Neural progenitor cell (in vitro differentiated cells): Measurements from ENCODE around the gene HS6ST3. TPM values are rescaled to one million over a fixed set of nuclear protein-coding genes. Genes with fewer than 3 reads are reported as not detected.

Source experiments
- DNase-seq: peaks from one replicate; pipeline ENCODE4 v3.0.0-alpha.2; 2016; ENCODE audit warnings: low spot score
- H2AFZ ChIP-seq: fragments of 200-600 bp; sonication (generic); replicated peaks from 2 replicates; pipeline ENCODE4 v1.6.1; 2016; ENCODE audit warnings: antibody characterized with exemption
- H3F3A ChIP-seq: fragments of 200-600 bp; sonication (generic); 2 replicates; pipeline ENCODE4 v1.6.1; 2016; ENCODE audit warnings: antibody characterized with exemption, low read depth
- H3K27ac ChIP-seq: fragments of 200-600 bp; sonication (generic); 2 replicates; pipeline ENCODE4 v1.5.1; 2016; ENCODE audit warnings: mild to moderate bottlenecking
- H3K27me3 ChIP-seq: fragments of 200-600 bp; sonication (generic); 2 replicates; pipeline ENCODE4 v1.6.1; 2016; ENCODE audit warnings: mild to moderate bottlenecking, moderate library complexity
- H3K36me3 ChIP-seq: fragments of 200-600 bp; sonication (generic); 2 replicates; pipeline ENCODE4 v1.5.1; 2016
- H3K4me1 ChIP-seq: fragments of 200-600 bp; sonication (generic); 2 replicates; pipeline ENCODE4 v1.6.1; 2016; ENCODE audit warnings: mixed run types
- H3K4me2 ChIP-seq: fragments of 200-600 bp; sonication (generic); 2 replicates; pipeline ENCODE4 v1.6.1; 2016
- H3K4me3 ChIP-seq: fragments of 200-600 bp; sonication (generic); 2 replicates; pipeline ENCODE4 v1.5.1; 2016
- H3K79me2 ChIP-seq: fragments of 200-600 bp; sonication (generic); 2 replicates; pipeline ENCODE4 v1.6.1; 2016; ENCODE audit warnings: low read depth
- H3K9ac ChIP-seq: fragments of 200-600 bp; sonication (generic); 2 replicates; pipeline ENCODE4 v1.6.1; 2016
- H3K9me3 ChIP-seq: fragments of 200-600 bp; sonication (generic); 2 replicates; pipeline ENCODE4 v1.5.1; 2016; ENCODE audit warnings: low read depth
- H4K20me1 ChIP-seq: fragments of 200-600 bp; sonication (generic); 2 replicates; pipeline ENCODE4 v1.6.1; 2016; ENCODE audit warnings: low read depth
- H3K27ac Mint-ChIP-seq: 3 replicates; pipeline ENCODE4 v1.8.0; 2021; ENCODE audit warnings: mixed read lengths
- H3K27me3 Mint-ChIP-seq: 2 replicates; pipeline ENCODE4 v1.8.0; 2022; ENCODE audit warnings: low read depth, mild to moderate bottlenecking, inconsistent platforms, moderate library complexity, mixed read lengths; ENCODE audit not compliant: insufficient read depth
- H3K36me3 Mint-ChIP-seq: 3 replicates; pipeline ENCODE4 v1.8.0; 2021; ENCODE audit warnings: mixed read lengths
- H3K4me1 Mint-ChIP-seq: 3 replicates; pipeline ENCODE4 v1.8.0; 2021; ENCODE audit warnings: mixed read lengths
- H3K4me3 Mint-ChIP-seq: 3 replicates; pipeline ENCODE4 v1.8.0; 2021; ENCODE audit warnings: mild to moderate bottlenecking, moderate library complexity, mixed read lengths
- H3K9me3 Mint-ChIP-seq: 3 replicates; pipeline ENCODE4 v1.8.0; 2020; ENCODE audit warnings: mixed read lengths
- EZH2 ChIP-seq: fragments of 200-600 bp; sonication (generic); IDR thresholded peaks from 2 replicates; pipeline ENCODE4 v1.6.1; 2017; ENCODE audit warnings: antibody characterized with exemption, mild to moderate bottlenecking, moderate library complexity
- EZH2phosphoT487 ChIP-seq: fragments of 200-600 bp; sonication (generic); IDR thresholded peaks from 2 replicates; pipeline ENCODE4 v1.6.1; 2017; ENCODE audit warnings: antibody characterized with exemption
- total RNA-seq: library from RNA; depleted of rRNA; stranded (reverse); fragments of >200 nt; gene quantifications from 2 replicates; pipeline ENCODE4 v1.2.3, GENCODE V29; 2015; ENCODE audit warnings: low replicate concordance
- TF ChIP-seq, protein P1 (sequence below): fragments of 200-600 bp; sonication (generic); IDR thresholded peaks from 2 replicates; pipeline ENCODE4 v1.5.1; 2017; ENCODE audit warnings: antibody characterized with exemption, mild to moderate bottlenecking

The HS6ST3 gene
- total RNA-seq, 1 donor from 2014 or later: 0.39 TPM

DNA sequence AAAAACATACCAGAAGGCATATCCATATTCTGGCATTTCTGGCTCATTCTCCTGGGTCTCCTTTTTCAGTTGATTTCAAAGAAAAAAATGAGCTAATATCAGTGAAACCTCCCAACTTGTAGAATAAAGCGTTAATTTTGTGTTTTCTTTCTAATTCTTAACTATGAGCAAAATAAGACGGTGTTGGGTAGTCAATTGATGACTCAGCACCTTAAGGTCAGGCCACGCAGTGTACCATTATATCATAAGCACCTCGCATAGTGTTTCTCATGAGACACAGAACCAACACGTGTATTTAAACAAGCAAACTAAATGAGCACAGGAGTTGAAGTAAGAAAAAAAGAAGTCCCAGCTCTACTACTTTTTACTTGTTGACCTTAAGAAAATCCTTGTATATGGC lies 729.5 kb downstream of the HS6ST3 start:
- Mint-ChIP-seq H3K36me3 (no peaks in the 10 kb centered on the region), H3K27me3 (no peaks in the 10 kb centered on the region), H3K27ac (no peak overlapping the region), H3K4me1 (no peaks in the 10 kb centered on the region), H3K9me3 (no peaks in the 10 kb centered on the region), H3K4me3 (no peak overlapping the region)
- Histone ChIP-seq H3K4me2 (no peak overlapping the region), H2AFZ (no peak overlapping the region), H3K27ac (no peak overlapping the region), H3K9ac (no peak overlapping the region), H3K36me3 (no peaks in the 10 kb centered on the region), H3K4me3 (no peak overlapping the region), H3K9me3 (peaks cover under 1% of the 10 kb centered on the region), H3K79me2 (no peaks in the 10 kb centered on the region), H3K4me1 (peaks cover 6% of the 10 kb centered on the region), H3K27me3 (no peaks in the 10 kb centered on the region), H4K20me1 (no peaks in the 10 kb centered on the region), H3F3A (no peaks in the 10 kb centered on the region)
- TF ChIP-seq, protein P1, sequence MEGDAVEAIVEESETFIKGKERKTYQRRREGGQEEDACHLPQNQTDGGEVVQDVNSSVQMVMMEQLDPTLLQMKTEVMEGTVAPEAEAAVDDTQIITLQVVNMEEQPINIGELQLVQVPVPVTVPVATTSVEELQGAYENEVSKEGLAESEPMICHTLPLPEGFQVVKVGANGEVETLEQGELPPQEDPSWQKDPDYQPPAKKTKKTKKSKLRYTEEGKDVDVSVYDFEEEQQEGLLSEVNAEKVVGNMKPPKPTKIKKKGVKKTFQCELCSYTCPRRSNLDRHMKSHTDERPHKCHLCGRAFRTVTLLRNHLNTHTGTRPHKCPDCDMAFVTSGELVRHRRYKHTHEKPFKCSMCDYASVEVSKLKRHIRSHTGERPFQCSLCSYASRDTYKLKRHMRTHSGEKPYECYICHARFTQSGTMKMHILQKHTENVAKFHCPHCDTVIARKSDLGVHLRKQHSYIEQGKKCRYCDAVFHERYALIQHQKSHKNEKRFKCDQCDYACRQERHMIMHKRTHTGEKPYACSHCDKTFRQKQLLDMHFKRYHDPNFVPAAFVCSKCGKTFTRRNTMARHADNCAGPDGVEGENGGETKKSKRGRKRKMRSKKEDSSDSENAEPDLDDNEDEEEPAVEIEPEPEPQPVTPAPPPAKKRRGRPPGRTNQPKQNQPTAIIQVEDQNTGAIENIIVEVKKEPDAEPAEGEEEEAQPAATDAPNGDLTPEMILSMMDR: no peak
- TF ChIP-seq EZH2phosphoT487: no peak
- TF ChIP-seq EZH2: no peak
- DNase-seq: no peak

DNA sequence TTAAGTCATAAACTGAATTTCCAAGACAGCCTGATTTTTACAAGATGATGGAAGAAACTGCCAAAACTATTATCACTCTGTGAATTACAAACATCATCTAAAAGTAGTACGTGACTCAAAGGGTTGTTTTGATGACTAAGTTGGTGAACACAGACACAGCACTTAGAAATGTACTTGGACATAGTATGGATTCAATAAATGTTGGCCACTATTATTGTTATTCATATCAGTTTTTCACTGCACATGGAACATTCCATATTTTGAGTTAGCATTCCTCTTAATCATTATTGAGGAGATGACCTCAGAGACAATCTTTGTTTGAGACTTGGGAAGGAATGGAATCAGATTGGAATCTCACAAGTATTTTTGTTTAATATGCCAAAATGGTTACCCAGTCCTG lies 731.5 kb downstream of the HS6ST3 start:
- no peaks in the 10 kb centered on the region for H3K36me3 Mint-ChIP-seq
- H3K9ac ChIP-seq: no peak overlapping the region
- no peak overlapping the region for H3K27ac ChIP-seq
- H3K27ac Mint-ChIP-seq: no peak overlapping the region
- no peak overlapping the region for H3K4me3 Mint-ChIP-seq
- no peak overlapping the region for H2AFZ ChIP-seq
- no peaks in the 10 kb centered on the region for H4K20me1 ChIP-seq
- TF ChIP-seq, protein P1: no peak
- TF ChIP-seq EZH2: no peak
- no peak for TF ChIP-seq EZH2phosphoT487
- no peaks in the 10 kb centered on the region for H3K27me3 ChIP-seq
- H3K4me1 Mint-ChIP-seq: no peaks in the 10 kb centered on the region
- H3K9me3 Mint-ChIP-seq: no peaks in the 10 kb centered on the region
- H3K4me1 ChIP-seq: peaks cover 6% of the 10 kb centered on the region
- no peak overlapping the region for H3K4me2 ChIP-seq
- no peaks in the 10 kb centered on the region for H3K79me2 ChIP-seq
- DNase-seq: no peak
- H3K9me3 ChIP-seq: no peaks in the 10 kb centered on the region
- no peaks in the 10 kb centered on the region for H3K27me3 Mint-ChIP-seq
- no peaks in the 10 kb centered on the region for H3F3A ChIP-seq
- no peak overlapping the region for H3K4me3 ChIP-seq
- no peaks in the 10 kb centered on the region for H3K36me3 ChIP-seq

DNA sequence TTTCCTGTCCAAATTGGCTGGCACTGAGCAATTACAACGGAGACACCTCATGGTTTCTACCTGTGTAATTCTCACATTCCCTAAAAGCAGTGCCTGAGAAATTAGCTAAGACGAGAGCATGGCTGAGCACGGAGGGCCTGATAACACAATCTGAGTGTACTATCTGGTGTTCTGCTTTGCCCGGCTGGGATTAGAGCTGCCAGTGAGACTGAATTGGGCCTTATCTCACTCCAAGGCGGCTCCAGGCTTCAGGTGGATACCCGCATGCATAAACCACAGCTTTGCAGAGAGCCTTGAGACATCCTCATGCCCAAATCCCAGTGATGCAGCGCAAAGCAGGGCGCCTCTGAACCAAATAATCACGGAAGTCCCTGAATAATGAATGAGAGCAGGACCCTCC lies 732.1 kb downstream of the HS6ST3 start:
- no peaks in the 10 kb centered on the region for H3K9me3 Mint-ChIP-seq
- no peak overlapping the region for H3K9ac ChIP-seq
- H3K36me3 Mint-ChIP-seq: no peaks in the 10 kb centered on the region
- H3K27me3 ChIP-seq: no peaks in the 10 kb centered on the region
- DNase-seq: no peak
- peaks cover 3% of the 10 kb centered on the region for H3K4me1 ChIP-seq
- no peaks in the 10 kb centered on the region for H4K20me1 ChIP-seq
- H3K27me3 Mint-ChIP-seq: no peaks in the 10 kb centered on the region
- no peak overlapping the region for H3K4me3 ChIP-seq
- no peak overlapping the region for H3K27ac ChIP-seq
- no peaks in the 10 kb centered on the region for H3K36me3 ChIP-seq
- no peaks in the 10 kb centered on the region for H3F3A ChIP-seq
- H3K9me3 ChIP-seq: no peaks in the 10 kb centered on the region
- H3K4me1 Mint-ChIP-seq: no peaks in the 10 kb centered on the region
- no peaks in the 10 kb centered on the region for H3K79me2 ChIP-seq
- no peak overlapping the region for H3K4me3 Mint-ChIP-seq
- TF ChIP-seq EZH2phosphoT487: no peak
- H3K4me2 ChIP-seq: no peak overlapping the region
- no peak overlapping the region for H2AFZ ChIP-seq
- H3K27ac Mint-ChIP-seq: no peak overlapping the region

DNA sequence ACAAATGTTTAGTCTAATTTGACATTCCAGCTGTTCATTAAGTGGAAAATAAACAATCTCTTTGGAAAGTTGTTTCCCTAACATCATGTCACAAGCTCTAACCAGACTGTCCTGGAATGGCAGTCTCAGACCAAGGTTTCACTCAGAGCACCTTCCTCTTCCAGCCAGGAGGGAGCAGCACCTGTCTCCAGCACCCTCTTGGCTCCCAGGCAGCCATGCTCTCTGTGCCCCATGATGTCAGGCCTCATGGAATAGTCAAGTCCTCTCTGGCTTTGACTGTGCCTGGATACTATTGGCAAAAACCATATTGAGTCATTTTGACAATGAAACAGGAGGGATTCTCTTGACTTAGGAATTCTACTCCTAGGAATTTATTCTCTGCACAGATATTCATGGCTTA lies 733.0 kb downstream of the HS6ST3 start:
- H3K4me1 ChIP-seq: no peaks in the 10 kb centered on the region
- no peaks in the 10 kb centered on the region for H3F3A ChIP-seq
- H3K4me2 ChIP-seq: no peak overlapping the region
- no peak overlapping the region for H3K9ac ChIP-seq
- TF ChIP-seq EZH2: no peak
- TF ChIP-seq, protein P1: peak; percentile 56
- H3K79me2 ChIP-seq: no peaks in the 10 kb centered on the region
- H4K20me1 ChIP-seq: no peaks in the 10 kb centered on the region
- Mint-ChIP-seq H3K9me3 (no peaks in the 10 kb centered on the region), H3K27ac (no peak overlapping the region), H3K4me3 (no peak overlapping the region), H3K27me3 (no peaks in the 10 kb centered on the region), H3K36me3 (no peaks in the 10 kb centered on the region), H3K4me1 (no peaks in the 10 kb centered on the region)
- no peak overlapping the region for H3K4me3 ChIP-seq
- H3K27me3 ChIP-seq: no peaks in the 10 kb centered on the region
- H3K36me3 ChIP-seq: no peaks in the 10 kb centered on the region
- no peak overlapping the region for H3K27ac ChIP-seq
- peak overlapping the region; percentile 45 for H2AFZ ChIP-seq
- peak; percentile 50 for DNase-seq
- no peaks in the 10 kb centered on the region for H3K9me3 ChIP-seq
